ENCODE results near the gene RSRP1. TPM values are rescaled to one million over a fixed set of nuclear protein-coding genes. Genes with fewer than 3 reads are reported as not detected.
"Not testable (repeated sequence)": the region's sequence is repeated elsewhere in the genome, so short reads cannot be mapped to it uniquely, and the experiment has no call there.

The RSRP1 gene
- total and polyA plus RNA-seq, 12 donors: 21.1 to 455 (median 28.1) TPM

DNA sequence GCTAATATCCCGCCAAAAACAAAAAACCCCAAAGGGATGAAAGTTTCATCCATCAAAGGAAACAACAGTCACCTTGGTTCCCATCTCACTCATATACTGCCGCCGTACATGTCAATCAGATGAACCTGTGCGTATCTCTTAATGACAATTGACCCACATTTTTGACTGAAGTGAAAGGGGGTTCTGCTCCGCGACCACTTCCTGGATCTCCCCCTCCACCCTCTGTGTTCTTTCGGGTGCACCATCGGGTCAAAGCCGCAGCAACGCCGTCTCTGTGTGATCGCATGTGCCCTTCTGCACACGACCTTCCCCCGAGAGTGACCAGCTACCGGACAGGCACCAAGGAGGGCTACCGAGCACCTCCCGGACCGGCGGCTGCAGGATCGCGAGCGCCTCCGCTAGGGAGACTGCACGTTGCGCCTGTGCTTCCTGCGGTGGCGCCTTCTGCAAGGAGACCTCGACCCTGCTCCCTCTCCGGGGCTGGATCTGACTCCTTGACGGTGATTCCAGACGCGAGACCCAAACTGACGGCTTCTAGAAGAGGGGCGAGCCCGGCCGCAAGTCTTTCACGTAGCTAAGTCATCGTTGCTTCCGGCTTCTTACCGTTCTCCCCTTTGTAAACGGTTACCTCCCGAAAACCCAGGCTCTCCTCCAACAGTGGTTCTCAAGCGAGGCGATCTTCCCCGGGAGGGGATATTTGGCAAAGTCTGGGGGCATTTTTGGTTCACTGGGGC lies 19.5 kb upstream of the RSRP1 start:
- H3K27me3 ChIP-seq; H3K9me3 ChIP-seq; intact Hi-C loops (cut with DNase I): not testable (repeated sequence)
- Histone ChIP-seq H3K27ac (peak overlapping the region in 3 of 10 donors; percentile 83 to 92 (median 85)), H3K36me3 (peaks cover 0 to 11% (median 0%) of the 10 kb centered on the region in 9 donors), H3K4me3 (peak overlapping the region in 7 of 10 donors; percentile 17 to 82 (median 56)), H3K4me1 (peaks cover 0 to 11% (median 0%) of the 10 kb centered on the region in 9 donors)
- ATAC-seq (peak in 7 of 8 donors; percentile 36 to 87 (median 71)), DNase-seq (peak in 1 of 2 donors; percentile 52)
- 1% methylated on average over 15 to 22 of the region's 45 CpGs for WGBS, 2 donors
- TF ChIP-seq, protein P1, sequence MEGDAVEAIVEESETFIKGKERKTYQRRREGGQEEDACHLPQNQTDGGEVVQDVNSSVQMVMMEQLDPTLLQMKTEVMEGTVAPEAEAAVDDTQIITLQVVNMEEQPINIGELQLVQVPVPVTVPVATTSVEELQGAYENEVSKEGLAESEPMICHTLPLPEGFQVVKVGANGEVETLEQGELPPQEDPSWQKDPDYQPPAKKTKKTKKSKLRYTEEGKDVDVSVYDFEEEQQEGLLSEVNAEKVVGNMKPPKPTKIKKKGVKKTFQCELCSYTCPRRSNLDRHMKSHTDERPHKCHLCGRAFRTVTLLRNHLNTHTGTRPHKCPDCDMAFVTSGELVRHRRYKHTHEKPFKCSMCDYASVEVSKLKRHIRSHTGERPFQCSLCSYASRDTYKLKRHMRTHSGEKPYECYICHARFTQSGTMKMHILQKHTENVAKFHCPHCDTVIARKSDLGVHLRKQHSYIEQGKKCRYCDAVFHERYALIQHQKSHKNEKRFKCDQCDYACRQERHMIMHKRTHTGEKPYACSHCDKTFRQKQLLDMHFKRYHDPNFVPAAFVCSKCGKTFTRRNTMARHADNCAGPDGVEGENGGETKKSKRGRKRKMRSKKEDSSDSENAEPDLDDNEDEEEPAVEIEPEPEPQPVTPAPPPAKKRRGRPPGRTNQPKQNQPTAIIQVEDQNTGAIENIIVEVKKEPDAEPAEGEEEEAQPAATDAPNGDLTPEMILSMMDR (IDR thresholded peaks at IDR 0.05): peak in 3 of 9 donors; percentile 23 to 33 (median 31)

DNA sequence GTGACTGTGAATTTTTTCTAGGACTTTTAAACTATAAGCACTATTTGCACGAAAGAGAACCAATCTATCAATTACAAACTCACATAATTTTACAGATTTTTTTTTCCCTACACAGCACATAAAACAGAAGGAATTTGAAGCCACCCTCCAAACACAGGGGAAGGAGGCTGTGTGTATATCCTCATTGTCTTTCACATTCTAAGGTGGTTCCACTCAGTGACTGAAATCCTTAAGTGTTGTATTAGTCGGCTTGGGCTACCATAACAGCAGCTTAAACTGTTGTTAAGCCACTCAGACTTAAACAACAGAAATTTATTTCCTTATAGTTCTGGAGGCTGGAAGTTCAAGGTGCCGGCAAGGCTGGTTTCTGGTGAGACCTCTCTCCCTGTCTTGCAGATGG lies 13.1 kb upstream of the RSRP1 start:
- Histone ChIP-seq H3K4me1 (peaks cover 0 to 18% (median 8%) of the 10 kb centered on the region in 9 donors), H3K27ac (peak overlapping the region in 1 of 10 donors; percentile 33), H3K36me3 (peaks cover 0 to 11% (median 0%) of the 10 kb centered on the region in 9 donors)
- intact Hi-C loops (cut with DNase I); H3K4me3 ChIP-seq; H3K9me3 ChIP-seq; DNase-seq; H3K27me3 ChIP-seq; ATAC-seq: not testable (repeated sequence)
- 78 to 83% methylated on average over 3 of the region's 3 CpGs for WGBS, 2 donors

DNA sequence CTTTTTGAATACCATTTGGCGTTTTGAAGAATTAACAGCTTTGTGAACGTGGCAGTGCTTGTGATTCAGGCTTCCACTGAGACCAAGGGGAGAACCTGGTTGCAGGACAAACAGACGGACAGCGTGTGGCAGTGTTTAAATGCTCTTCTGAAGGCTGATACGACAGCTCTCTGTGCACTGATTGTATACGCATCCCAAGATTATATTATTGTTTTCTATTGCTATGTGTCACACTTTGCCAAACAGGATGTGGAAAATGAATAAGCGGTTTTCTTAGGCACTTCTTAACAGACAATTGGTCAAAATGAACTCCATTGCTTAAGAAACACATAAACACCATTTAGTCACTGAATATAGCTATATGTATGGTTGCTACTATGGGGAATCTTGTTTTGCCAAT lies 12.6 kb upstream of the RSRP1 start:
- peaks cover 0 to 11% (median 0%) of the 10 kb centered on the region in 9 donors for H3K36me3 ChIP-seq
- H3K9me3 ChIP-seq; intact Hi-C loops (cut with DNase I); H3K27me3 ChIP-seq; DNase-seq; H3K4me3 ChIP-seq: not testable (repeated sequence)
- peak in 4 of 8 donors; percentile 52 to 79 (median 57) for ATAC-seq
- 48 to 54% methylated on average over 7 of the region's 7 CpGs for WGBS, 2 donors
- peaks cover 0 to 18% (median 8%) of the 10 kb centered on the region in 9 donors for H3K4me1 ChIP-seq
- H3K27ac ChIP-seq: peak overlapping the region in 1 of 10 donors; percentile 33
- TF ChIP-seq, protein P1 (IDR thresholded peaks at IDR 0.05): peak in 4 of 9 donors; percentile 8 to 42 (median 22)

DNA sequence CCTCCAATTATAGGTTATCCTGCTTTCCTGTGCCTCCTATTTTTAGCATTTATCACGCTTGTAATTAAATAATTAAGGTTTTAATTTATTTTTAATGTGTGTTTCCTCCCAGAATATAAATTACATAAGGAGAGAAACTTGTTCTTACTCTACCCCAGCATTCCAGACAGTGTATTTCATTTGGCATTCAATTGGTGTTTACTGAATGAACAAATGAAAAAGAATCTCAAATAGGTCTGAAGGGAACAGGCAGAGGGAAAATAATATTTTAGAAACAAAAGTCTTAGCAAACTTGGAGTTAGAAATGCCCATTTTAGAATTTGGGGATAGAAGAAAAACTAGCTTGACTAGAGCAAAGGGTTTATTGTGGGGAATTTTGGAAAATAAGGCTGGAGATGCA lies 9.9 kb upstream of the RSRP1 start:
- DNase-seq (no peak), ATAC-seq (no peak)
- WGBS, 2 donors: 54 to 57% methylated on average over 1 of the region's 1 CpG
- Histone ChIP-seq H3K27ac (no peak overlapping the region), H3K4me3 (no peak overlapping the region), H3K9me3 (no peaks in the 10 kb centered on the region), H3K36me3 (peaks cover 0 to 2% (median 0%) of the 10 kb centered on the region in 9 donors), H3K27me3 (no peaks in the 10 kb centered on the region), H3K4me1 (peaks cover 0 to 21% (median 8%) of the 10 kb centered on the region in 9 donors)
- intact Hi-C loops (cut with DNase I): no loop called here
- TF ChIP-seq, protein P1 (IDR thresholded peaks at IDR 0.05): no peak

DNA sequence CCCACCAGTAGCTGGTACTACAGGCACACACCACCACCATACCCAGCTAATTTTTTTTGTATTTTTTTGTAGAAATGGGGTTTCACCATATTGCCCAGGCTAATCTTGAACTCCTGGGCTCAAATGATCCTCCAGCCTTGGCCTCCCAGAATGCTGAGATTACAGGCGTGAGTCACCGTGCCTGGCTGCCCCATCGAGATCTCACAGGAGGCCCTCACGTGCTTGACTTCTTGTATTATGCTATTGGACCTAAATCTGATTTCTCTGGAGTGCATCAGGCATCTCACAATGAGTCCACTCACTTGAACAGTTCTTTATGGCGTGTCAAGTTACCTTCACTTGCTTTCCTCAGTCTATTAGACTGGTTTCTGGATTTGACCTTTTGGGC lies 9.3 kb upstream of the RSRP1 start:
- H3K27ac ChIP-seq: no peak overlapping the region
- intact Hi-C loops (cut with DNase I): no loop called here
- peaks cover 0 to 3% (median 0%) of the 10 kb centered on the region in 9 donors for H3K36me3 ChIP-seq

More for the DNA sequence above, 9.3 kb upstream of the RSRP1 start:
- no peak for ATAC-seq
- H3K27me3 ChIP-seq: no peaks in the 10 kb centered on the region
- no peak overlapping the region for H3K4me3 ChIP-seq
- no peaks in the 10 kb centered on the region for H3K9me3 ChIP-seq
- DNase-seq: no peak
- TF ChIP-seq, protein P1 (IDR thresholded peaks at IDR 0.05): no peak
- H3K4me1 ChIP-seq: peaks cover 0 to 21% (median 8%) of the 10 kb centered on the region in 9 donors
- WGBS, 2 donors: 87 to 91% methylated on average over 5 of the region's 5 CpGs

Data from heart right ventricle (tissue), 16 donors.